HepG2 (cell line): ENCODE results near the gene STRN4. TPM values are rescaled to one million over a fixed set of nuclear protein-coding genes. Genes with fewer than 3 reads are reported as not detected.

Experiments
- ATAC-seq: fragments of 200-7000 bp; cut with Tn5 transposase; 3 replicates; pipeline ENCODE4 v1.9.1; 2020; ENCODE audit warnings: mild to moderate bottlenecking, moderate library complexity
- BruUV-seq: library from RNA; stranded (reverse); fragments of 400-500 nt; replicated peaks from 2 replicates; lab custom pipeline; 2021; lab: Mats Ljungman, UMichigan
- CTCF ChIA-PET: fragments of 300-600 bp; formaldehyde crosslinking; extraction: SDS; loops from one replicate; lab custom pipeline; 2021; ENCODE audit warnings: low total read pairs, inconsistent platforms, low intra/inter-chr PET ratio; lab: Yijun Ruan, JAX
- POLR2A ChIA-PET: fragments of 350-600 bp; sonication (Branson Sonifier 250); formaldehyde crosslinking; loops from one replicate; lab custom pipeline; 2020; ENCODE audit warnings: antibody characterized with exemption, inconsistent platforms; lab: Yijun Ruan, JAX
- DNase-seq: peaks from one replicate; pipeline ENCODE4 v3.0.0-alpha.2; 2015; ENCODE audit warnings: low spot score
- FAIRE-seq: peaks from 3 replicates; lab custom pipeline; 2011; peaks lifted over from hg19 to GRCh38; lab: Jason Lieb, UNC
- H2AFZ ChIP-seq: one replicate; pipeline ENCODE4 v1.6.1; 2011; ENCODE audit warnings: low read length, inconsistent platforms
- H3K27ac ChIP-seq: fragments of 300-600 bp; 3 replicates; pipeline ENCODE4 v1.8.0; 2011; ENCODE audit warnings: mixed run types, mild to moderate bottlenecking, mixed read lengths, low read length, inconsistent platforms; ENCODE audit not compliant: insufficient read depth; ENCODE audit errors: extremely low read length
- H3K27me3 ChIP-seq, 2 experiments: fragments of 200-600 bp in 1 of 2; 2 replicates in 1 of 2; 3 replicates in 1 of 2; pipeline versions ENCODE4 v1.6.0 to v1.8.0; 2011; ENCODE audit warnings: low read length in 2 of 2, mild to moderate bottlenecking in 2 of 2, moderate library complexity in 2 of 2, inconsistent platforms in 1 of 2; ENCODE audit not compliant: insufficient read depth in 2 of 2, control insufficient read depth in 1 of 2
- H3K36me3 ChIP-seq, 2 experiments: fragments of 200-600 bp in 1 of 2; replicated peaks in 1 of 2; 2 replicates in 1 of 2; 3 replicates in 1 of 2; pipeline versions ENCODE4 v1.5.1 to v1.8.0; 2011; ENCODE audit warnings: low read length in 2 of 2, inconsistent platforms in 1 of 2; ENCODE audit not compliant: insufficient read depth in 2 of 2, control insufficient read depth in 1 of 2
- H3K4me1 ChIP-seq: 2 replicates; pipeline ENCODE4 v1.5.1; 2012; ENCODE audit warnings: low read length, inconsistent platforms; ENCODE audit not compliant: insufficient read depth
- H3K4me2 ChIP-seq: 2 replicates; pipeline ENCODE4 v1.6.0; 2011; ENCODE audit warnings: low read depth, low read length, inconsistent platforms
- H3K4me3 ChIP-seq, 3 experiments: fragments of 200-600 bp in 1 of 3; sonication (generic), shearing (Covaris generic) in 1 of 3; replicated peaks in 1 of 3; 2 replicates each; pipeline ENCODE4 v1.5.1; 2011 to 2016; ENCODE audit warnings: low read length in 3 of 3, inconsistent platforms in 2 of 3, low read depth in 2 of 3, mild to moderate bottlenecking in 2 of 3, control low read depth in 1 of 3, mixed read lengths in 1 of 3; ENCODE audit not compliant: insufficient read depth in 1 of 3
- H3K79me2 ChIP-seq: one replicate; pipeline ENCODE4 v1.6.1; 2011; ENCODE audit warnings: low read length, inconsistent platforms; ENCODE audit not compliant: insufficient read depth
- H3K9ac ChIP-seq: 2 replicates; pipeline ENCODE4 v1.6.0; 2011; ENCODE audit warnings: mild to moderate bottlenecking, low read depth, low read length, inconsistent platforms; ENCODE audit not compliant: insufficient read depth
- H3K9me3 ChIP-seq: 2 replicates; pipeline ENCODE4 v1.5.1; 2012; ENCODE audit warnings: mild to moderate bottlenecking, low read length
- H4K20me1 ChIP-seq: 2 replicates; pipeline ENCODE4 v1.6.0; 2011; ENCODE audit warnings: inconsistent platforms, mild to moderate bottlenecking, low read length, moderate library complexity; ENCODE audit not compliant: insufficient read depth
- ATRX ChIP-seq: sonication (generic); formaldehyde crosslinking; IDR thresholded peaks from 2 replicates; pipeline ENCODE4 v1.4.0; 2020; ENCODE audit warnings: missing genetic modification reagents, borderline replicate concordance
- CTCF ChIP-seq: sonication (generic); formaldehyde crosslinking; IDR thresholded peaks from 2 replicates; pipeline ENCODE4 v1.5.0; 2020; ENCODE audit warnings: mild to moderate bottlenecking, missing genetic modification reagents, moderate library complexity
- FIP1L1 ChIP-seq: fragments of 200-400 bp; formaldehyde crosslinking; IDR thresholded peaks from 2 replicates; pipeline ENCODE4 v1.6.1; 2018; ENCODE audit warnings: low read depth, mild to moderate bottlenecking, low read length, moderate library complexity, borderline replicate concordance; ENCODE audit not compliant: insufficient read depth
- RAD21 ChIP-seq: fragments of 450-650 bp; formaldehyde crosslinking; IDR thresholded peaks from 2 replicates; pipeline ENCODE4 v1.5.0; 2020; ENCODE audit warnings: mild to moderate bottlenecking
- RFX5 ChIP-seq: IDR thresholded peaks from 2 replicates; pipeline ENCODE4 v1.6.1; 2011; ENCODE audit warnings: low read depth, low read length, improper control_type of control experiment
- RFXANK ChIP-seq: IDR thresholded peaks from 2 replicates; pipeline ENCODE4 v1.6.1; 2016
- SNAPC4 ChIP-seq: sonication (generic); formaldehyde crosslinking; IDR thresholded peaks from 2 replicates; pipeline ENCODE4 v1.4.0; 2020; ENCODE audit warnings: mild to moderate bottlenecking, missing genetic modification reagents
- TGIF2 ChIP-seq: IDR thresholded peaks from 2 replicates; pipeline ENCODE4 v1.6.1; 2016; ENCODE audit warnings: control low read depth, missing compliant biosample characterization
- XRCC5 ChIP-seq: fragments of 200-400 bp; formaldehyde crosslinking; optimal IDR thresholded peaks from 2 replicates; pipeline ENCODE3; 2017; ENCODE audit warnings: mild to moderate bottlenecking, low read length
- ZNF678 ChIP-seq: sonication (generic); formaldehyde crosslinking; IDR thresholded peaks from 2 replicates; pipeline ENCODE4 v1.4.0; 2020; ENCODE audit warnings: mild to moderate bottlenecking, missing genetic modification reagents
- ZNF839 ChIP-seq: sonication (generic); formaldehyde crosslinking; IDR thresholded peaks from 2 replicates; pipeline ENCODE4 v1.4.0; 2020; ENCODE audit warnings: missing genetic modification reagents, mild to moderate bottlenecking, borderline replicate concordance
- WGBS: methylation state at CpG from one replicate; pipeline ENCODE4 v1.1.6; 2017; ENCODE audit warnings: low lambda C conversion rate; 5-methylcytosine and 5-hydroxymethylcytosine counted together
- in situ Hi-C: cut with HindIII; loops from 2 replicates; pipeline ENCODE4 v1.10.0; 2017; ENCODE audit warnings: low pct_unique_long_range_greater_than_20kb; ENCODE audit not compliant: extremely low pct_ligation_motif_present
- intact Hi-C: fragments of 100-400 bp; cut with micrococcal nuclease; formaldehyde crosslinking; loops from one replicate; pipeline ENCODE4 v1.10.0; 2022; ENCODE audit not compliant: unreplicated experiment
- polyA plus RNA-seq, 8 experiments: library from polyadenylated mRNA; depleted of rRNA in 3 of 8; stranded (reverse) in 7 of 8; unstranded in 1 of 8; fragments of >200 nt; fragmentation: Illumina TruSeq in 4 of 8; extraction: Trizol in 4 of 8; gene quantifications; 2 replicates each; pipeline versions ENCODE4 v1.2.1 to v1.2.3, GENCODE V29; 2011 to 2016; ENCODE audit warnings: low read depth in 4 of 8, missing spikeins in 1 of 8, mixed read lengths in 1 of 8; ENCODE audit not compliant: insufficient read depth in 1 of 8
- total RNA-seq, 5 experiments: library from RNA; depleted of rRNA; stranded (reverse); fragments of >200 nt; fragmentation: Illumina TruSeq; extraction: Trizol; gene quantifications; 2 replicates each; pipeline ENCODE4 v1.2.3, GENCODE V29; 2016; ENCODE audit warnings: low read depth in 1 of 5
- TF ChIP-seq, protein P1 (sequence below): sonication (generic); formaldehyde crosslinking; IDR thresholded peaks from 2 replicates; pipeline ENCODE4 v1.5.0; 2020; ENCODE audit warnings: mild to moderate bottlenecking, missing genetic modification reagents, borderline replicate concordance

The STRN4 gene
- total and polyA plus RNA-seq, 2 of the 13 experiments (the other 11 are each of a cell fraction or from before 2014, with no cell fraction given), result 43.1 to 57.3 TPM

DNA sequence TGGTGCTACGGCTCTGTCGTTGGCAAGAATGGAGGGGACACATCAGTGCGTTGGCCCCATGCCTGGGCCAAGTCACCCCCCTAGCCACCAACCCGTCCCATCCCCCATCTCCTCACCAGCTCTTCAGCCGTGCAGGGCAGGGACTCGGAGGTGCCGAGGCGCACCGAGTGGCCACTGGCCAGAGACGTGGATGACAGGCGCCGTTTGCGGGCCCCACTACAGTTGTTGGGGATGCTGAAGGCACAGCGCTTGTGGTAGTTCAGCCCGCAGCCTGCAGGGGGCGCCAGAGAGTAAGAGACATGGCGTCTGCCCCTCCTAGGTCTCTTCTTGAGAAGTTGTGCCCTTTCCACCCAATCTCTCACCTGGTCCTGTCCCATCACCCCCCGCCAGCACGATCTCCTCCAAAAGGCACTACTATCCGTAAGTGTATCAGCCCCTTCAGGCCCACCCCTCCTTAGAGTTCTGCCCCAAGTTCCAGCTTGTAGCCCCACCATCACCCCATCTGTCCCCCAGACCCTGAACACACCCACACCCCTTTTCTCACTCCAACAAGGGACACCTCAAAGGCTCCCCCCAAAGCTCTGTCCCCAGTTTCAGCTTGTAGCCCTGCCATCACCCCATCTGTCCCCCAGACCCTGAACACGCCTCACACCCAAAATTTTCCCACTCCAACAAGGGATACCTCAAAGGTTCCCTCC, 41.7 kb downstream of the STRN4 start:
- no TSS peak for BruUV-seq
- H4K20me1 ChIP-seq, result no peaks in the 10 kb centered on the region; the same call in none of the 2 replicates
- FAIRE-seq (no peak), DNase-seq (peak; percentile 29), ATAC-seq (peak; percentile 89)
- no peaks in the 10 kb centered on the region for H3K27me3 ChIP-seq
- H3K4me2 ChIP-seq, result no peak overlapping the region
- no peak overlapping the region for H3K4me3 ChIP-seq
- in situ Hi-C loops (no loop called here), intact Hi-C loops (loop anchor here (1.0 kb wide), 1 partner anchor 24 kb away; no protein-coding TSS in a partner anchor)
- CTCF ChIA-PET, result interaction anchor here (1.0 to 1.4 kb wide), 3 partner anchors 17 to 44 kb away, joined by 3 to 22 read pairs (median 4); no protein-coding TSS in a partner anchor
- H3K27ac ChIP-seq, result no peak overlapping the region
- H3K36me3 ChIP-seq, result peaks cover 16 to 44% of the 10 kb centered on the region in 2 experiments
- H2AFZ ChIP-seq, result no peak overlapping the region
- POLR2A ChIA-PET, result interaction anchor here (1.7 kb wide), 1 partner anchor 10 kb away, joined by 4 read pairs; no protein-coding TSS in a partner anchor
- H3K79me2 ChIP-seq, result no peaks in the 10 kb centered on the region
- H3K4me1 ChIP-seq, result no peaks in the 10 kb centered on the region
- 97% methylated on average over 5 of the region's 21 CpGs for WGBS
- no peaks in the 10 kb centered on the region for H3K9me3 ChIP-seq
- H3K9ac ChIP-seq, result no peak overlapping the region
- TF ChIP-seq RFX5 (no peak), SNAPC4 (CRISPR knock-in tag) (no peak), XRCC5 (peak; percentile 22), TGIF2 (no peak), FIP1L1 (no peak), ZNF678 (CRISPR knock-in tag) (no peak), ATRX (no peak), CTCF (CRISPR knock-in tag) (peak; percentile 88), RFXANK (CRISPR knock-in tag) (no peak), RAD21 (CRISPR knock-in tag) (peak; percentile 58), ZNF839 (CRISPR knock-in tag) (no peak)
- TF ChIP-seq, protein P1, sequence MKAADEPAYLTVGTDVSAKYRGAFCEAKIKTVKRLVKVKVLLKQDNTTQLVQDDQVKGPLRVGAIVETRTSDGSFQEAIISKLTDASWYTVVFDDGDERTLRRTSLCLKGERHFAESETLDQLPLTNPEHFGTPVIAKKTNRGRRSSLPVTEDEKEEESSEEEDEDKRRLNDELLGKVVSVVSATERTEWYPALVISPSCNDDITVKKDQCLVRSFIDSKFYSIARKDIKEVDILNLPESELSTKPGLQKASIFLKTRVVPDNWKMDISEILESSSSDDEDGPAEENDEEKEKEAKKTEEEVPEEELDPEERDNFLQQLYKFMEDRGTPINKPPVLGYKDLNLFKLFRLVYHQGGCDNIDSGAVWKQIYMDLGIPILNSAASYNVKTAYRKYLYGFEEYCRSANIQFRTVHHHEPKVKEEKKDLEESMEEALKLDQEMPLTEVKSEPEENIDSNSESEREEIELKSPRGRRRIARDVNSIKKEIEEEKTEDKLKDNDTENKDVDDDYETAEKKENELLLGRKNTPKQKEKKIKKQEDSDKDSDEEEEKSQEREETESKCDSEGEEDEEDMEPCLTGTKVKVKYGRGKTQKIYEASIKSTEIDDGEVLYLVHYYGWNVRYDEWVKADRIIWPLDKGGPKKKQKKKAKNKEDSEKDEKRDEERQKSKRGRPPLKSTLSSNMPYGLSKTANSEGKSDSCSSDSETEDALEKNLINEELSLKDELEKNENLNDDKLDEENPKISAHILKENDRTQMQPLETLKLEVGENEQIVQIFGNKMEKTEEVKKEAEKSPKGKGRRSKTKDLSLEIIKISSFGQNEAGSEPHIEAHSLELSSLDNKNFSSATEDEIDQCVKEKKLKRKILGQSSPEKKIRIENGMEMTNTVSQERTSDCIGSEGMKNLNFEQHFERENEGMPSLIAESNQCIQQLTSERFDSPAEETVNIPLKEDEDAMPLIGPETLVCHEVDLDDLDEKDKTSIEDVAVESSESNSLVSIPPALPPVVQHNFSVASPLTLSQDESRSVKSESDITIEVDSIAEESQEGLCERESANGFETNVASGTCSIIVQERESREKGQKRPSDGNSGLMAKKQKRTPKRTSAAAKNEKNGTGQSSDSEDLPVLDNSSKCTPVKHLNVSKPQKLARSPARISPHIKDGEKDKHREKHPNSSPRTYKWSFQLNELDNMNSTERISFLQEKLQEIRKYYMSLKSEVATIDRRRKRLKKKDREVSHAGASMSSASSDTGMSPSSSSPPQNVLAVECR, result no peak
